Neural progenitor cell (in vitro differentiated cells): Measurements from ENCODE around the gene PLSCR2.

ENCODE experiments used
- CTCF ChIP-seq: fragments of 200-600 bp; sonication (generic); IDR thresholded peaks from 2 replicates; pipeline ENCODE4 v1.5.1; 2017; ENCODE audit warnings: antibody characterized with exemption, mild to moderate bottlenecking
- EZH2 ChIP-seq: fragments of 200-600 bp; sonication (generic); IDR thresholded peaks from 2 replicates; pipeline ENCODE4 v1.6.1; 2017; ENCODE audit warnings: antibody characterized with exemption, mild to moderate bottlenecking, moderate library complexity
- EZH2phosphoT487 ChIP-seq: fragments of 200-600 bp; sonication (generic); IDR thresholded peaks from 2 replicates; pipeline ENCODE4 v1.6.1; 2017; ENCODE audit warnings: antibody characterized with exemption

DNA sequence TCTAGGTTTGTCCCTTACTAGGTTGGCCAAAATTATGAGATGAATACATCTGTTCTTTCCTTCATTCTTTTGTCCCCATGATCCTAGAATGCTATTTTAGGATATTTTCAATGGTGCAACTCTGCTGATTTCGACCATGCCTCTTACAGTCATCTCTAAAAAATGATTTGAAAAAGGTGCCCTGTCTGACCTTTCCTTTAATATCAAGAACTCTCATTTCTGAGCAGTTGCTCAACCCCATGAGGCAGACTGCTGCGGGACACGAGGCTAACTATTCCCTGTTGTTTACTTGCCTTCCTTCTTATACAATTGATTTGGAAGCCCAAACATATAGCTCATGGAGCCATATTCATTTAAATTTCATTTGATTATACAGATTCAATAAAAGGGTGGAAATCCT, 14.6 kb downstream of the PLSCR2 start:
- TF ChIP-seq CTCF (no peak), EZH2 (no peak), EZH2phosphoT487 (no peak)
